C4-2B (cell line): ENCODE measurements around the gene ZNF213.

Source experiments
- H3K27ac ChIP-seq: fragments of 450-650 bp; 2 replicates; pipeline ENCODE4 v1.5.1; 2017
- ZFX ChIP-seq: fragments of 450-650 bp; IDR thresholded peaks from 2 replicates; pipeline ENCODE4 v1.6.1; 2017
- TF ChIP-seq, protein P1 (sequence below): fragments of 450-650 bp; conservative IDR thresholded peaks from 2 replicates; pipeline ENCODE4 v1.5.1; 2017; ENCODE audit warnings: mild to moderate bottlenecking

Gene ZNF213

DNA sequence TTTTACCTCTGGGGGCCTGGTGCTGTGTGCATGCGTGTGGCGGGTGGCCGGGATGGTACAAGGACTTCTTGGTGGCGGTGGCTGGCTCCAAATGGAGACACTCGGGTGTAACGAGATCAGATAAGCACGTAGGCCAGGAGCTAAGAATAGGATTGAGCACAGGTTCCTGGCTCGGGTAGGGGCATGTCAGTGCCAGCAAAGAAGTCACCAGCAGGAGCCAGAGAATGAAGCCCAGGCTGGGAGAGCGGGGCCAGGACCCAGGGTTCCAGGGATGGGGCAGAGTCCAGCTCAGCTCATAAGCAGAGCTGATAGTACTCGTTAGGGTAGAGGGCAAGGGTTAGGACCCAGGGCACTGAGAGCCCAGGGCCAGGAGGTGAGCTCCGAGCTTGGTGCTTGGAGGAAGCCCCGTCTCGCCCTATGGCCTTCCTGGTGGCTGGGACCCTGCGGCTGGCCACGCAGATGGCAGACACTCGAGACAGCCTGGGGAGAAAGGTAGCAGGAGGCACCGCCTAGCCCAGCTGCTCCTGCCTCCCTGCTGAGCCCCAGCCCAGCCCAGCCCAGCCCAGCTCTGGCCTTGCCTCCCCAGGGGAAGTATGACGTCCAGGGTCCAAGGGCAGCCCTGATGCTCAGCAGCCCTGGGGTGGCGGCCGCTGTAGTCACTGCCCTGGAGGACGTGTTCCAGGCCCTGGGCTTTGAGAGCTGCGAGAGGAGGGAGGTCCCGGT lies 8.9 kb downstream of the ZNF213 start:
- no peak for TF ChIP-seq ZFX
- TF ChIP-seq, protein P1, sequence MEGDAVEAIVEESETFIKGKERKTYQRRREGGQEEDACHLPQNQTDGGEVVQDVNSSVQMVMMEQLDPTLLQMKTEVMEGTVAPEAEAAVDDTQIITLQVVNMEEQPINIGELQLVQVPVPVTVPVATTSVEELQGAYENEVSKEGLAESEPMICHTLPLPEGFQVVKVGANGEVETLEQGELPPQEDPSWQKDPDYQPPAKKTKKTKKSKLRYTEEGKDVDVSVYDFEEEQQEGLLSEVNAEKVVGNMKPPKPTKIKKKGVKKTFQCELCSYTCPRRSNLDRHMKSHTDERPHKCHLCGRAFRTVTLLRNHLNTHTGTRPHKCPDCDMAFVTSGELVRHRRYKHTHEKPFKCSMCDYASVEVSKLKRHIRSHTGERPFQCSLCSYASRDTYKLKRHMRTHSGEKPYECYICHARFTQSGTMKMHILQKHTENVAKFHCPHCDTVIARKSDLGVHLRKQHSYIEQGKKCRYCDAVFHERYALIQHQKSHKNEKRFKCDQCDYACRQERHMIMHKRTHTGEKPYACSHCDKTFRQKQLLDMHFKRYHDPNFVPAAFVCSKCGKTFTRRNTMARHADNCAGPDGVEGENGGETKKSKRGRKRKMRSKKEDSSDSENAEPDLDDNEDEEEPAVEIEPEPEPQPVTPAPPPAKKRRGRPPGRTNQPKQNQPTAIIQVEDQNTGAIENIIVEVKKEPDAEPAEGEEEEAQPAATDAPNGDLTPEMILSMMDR: no peak
- H3K27ac ChIP-seq: no peak overlapping the region

DNA sequence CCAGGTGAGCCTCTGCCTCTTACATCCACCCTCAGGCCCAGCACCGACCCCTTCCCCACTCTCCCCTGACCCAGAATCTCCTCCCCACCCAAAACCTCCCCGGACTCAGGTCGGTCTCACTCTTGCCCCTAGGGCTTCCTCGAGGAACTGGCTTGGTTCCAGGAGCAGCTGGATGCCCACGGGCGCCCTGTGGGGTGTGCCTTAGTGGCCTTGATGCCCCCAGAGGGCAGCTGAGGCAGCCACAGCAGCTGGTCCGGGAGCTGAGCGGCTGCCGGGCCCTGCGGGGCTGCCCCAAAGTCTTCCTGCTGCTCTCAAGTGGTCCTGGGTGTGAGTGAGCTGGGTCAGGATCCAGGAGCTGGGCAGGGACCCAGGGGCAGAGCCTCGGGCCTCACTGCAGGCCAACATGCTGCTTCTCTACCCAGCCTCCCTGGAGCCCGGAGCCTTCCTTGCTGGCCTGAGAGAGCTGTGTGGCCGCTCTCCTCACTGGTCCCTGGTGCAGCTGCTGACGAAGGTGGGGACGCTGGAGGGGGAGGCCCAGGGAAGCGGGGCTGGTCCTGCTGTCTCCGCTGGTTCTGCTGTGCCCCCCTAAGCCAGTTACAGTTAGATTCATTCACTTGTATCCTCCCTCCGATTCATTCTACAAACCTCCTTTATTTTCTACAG lies 9.6 kb downstream of the ZNF213 start:
- no peak overlapping the region for H3K27ac ChIP-seq
- no peak for TF ChIP-seq ZFX
- TF ChIP-seq, protein P1: no peak

DNA sequence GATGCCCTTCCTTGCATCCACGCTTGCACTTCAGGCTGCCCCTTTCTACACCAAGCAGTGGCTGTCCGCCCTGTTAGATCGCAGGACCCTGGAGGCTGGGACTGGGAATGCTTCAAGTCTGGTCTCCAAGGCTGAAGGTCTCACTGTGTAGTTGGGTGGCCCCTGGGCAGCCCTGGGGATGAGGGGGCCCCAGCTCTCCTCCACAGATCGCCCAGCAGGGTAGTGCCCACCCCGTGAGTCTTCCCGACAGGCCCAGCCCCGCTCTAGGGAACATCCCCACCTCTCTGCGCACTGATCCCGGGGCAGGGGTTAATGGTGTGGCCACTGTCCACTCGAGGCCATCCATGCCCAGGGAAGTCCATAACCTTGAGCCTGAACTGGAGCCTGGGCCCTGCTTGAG lies 10.3 kb downstream of the ZNF213 start:
- H3K27ac ChIP-seq: no peak overlapping the region
- TF ChIP-seq, protein P1: no peak
- no peak for TF ChIP-seq ZFX

DNA sequence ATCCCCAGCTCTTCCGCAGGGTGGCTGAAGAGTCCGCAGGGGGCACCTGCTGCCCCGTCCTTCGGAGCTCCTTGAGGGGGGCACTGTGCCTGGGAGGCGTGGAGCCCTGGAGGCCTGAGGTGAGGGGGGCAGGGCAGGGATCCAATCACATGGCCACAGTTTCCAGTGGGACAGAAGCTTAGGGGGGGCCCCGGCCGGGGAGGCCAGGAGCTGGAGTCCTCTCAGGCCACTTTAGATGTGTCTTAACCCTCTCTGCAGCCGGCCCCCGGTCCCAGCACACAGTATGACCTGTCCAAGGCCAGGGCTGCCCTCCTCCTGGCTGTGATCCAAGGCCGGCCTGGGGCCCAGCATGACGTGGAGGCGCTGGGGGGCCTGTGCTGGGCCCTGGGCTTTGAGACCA lies 10.8 kb downstream of the ZNF213 start:
- H3K27ac ChIP-seq: no peak overlapping the region
- TF ChIP-seq, protein P1: no peak
- TF ChIP-seq ZFX: no peak

DNA sequence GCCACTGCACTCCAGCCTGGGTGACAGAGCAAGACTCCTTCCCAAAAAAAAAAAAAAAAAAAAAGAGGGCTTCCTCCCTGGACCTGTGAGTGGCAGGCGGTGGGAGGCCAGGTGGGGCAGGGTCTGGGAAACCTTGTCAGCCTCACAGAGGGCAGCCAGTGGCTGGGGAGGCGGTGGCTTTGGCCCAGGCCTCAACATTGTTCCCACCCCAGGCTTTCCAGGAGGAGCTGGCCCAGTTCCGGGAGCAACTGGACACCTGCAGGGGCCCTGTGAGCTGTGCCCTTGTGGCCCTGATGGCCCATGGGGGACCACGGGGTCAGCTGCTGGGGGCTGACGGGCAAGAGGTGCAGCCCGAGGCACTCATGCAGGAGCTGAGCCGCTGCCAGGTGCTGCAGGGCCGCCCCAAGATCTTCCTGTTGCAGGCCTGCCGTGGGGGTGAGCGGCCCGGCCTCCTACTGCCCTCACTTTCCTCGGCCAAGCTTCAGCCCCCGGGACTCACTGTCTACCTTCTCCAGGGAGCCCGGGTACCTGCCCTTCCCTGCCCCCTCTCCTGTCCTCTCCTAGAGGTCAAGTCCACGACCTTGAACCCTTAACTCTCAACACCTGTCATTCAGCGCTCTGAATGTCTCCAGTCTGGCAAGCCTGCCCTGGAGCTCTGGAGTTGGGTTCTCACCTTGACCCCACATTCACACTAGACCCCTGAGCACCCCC lies 12.4 kb downstream of the ZNF213 start:
- H3K27ac ChIP-seq: no peak overlapping the region
- TF ChIP-seq, protein P1: no peak
- TF ChIP-seq ZFX: no peak

DNA sequence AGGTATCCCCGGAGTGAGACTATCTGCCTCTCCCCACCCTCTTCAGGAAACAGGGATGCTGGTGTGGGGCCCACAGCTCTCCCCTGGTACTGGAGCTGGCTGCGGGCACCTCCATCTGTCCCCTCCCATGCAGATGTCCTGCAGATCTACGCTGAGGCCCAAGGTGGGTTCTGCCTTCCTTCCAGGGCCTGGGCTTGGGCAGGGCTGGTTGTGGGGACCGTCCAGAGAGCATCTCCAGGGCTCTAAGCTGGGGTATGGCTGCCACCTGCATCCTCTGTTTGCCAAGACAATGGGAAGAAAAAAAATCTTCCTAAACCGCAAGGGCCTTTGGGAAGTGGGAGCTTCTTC lies 12.9 kb downstream of the ZNF213 start:
- TF ChIP-seq, protein P1: no peak
- TF ChIP-seq ZFX: no peak
- H3K27ac ChIP-seq: no peak overlapping the region
